ENCODE results near the gene ALK.
A peak's percentile ranks its signal among the peaks of the same experiment; 100 is the strongest.

Gene ALK

DNA sequence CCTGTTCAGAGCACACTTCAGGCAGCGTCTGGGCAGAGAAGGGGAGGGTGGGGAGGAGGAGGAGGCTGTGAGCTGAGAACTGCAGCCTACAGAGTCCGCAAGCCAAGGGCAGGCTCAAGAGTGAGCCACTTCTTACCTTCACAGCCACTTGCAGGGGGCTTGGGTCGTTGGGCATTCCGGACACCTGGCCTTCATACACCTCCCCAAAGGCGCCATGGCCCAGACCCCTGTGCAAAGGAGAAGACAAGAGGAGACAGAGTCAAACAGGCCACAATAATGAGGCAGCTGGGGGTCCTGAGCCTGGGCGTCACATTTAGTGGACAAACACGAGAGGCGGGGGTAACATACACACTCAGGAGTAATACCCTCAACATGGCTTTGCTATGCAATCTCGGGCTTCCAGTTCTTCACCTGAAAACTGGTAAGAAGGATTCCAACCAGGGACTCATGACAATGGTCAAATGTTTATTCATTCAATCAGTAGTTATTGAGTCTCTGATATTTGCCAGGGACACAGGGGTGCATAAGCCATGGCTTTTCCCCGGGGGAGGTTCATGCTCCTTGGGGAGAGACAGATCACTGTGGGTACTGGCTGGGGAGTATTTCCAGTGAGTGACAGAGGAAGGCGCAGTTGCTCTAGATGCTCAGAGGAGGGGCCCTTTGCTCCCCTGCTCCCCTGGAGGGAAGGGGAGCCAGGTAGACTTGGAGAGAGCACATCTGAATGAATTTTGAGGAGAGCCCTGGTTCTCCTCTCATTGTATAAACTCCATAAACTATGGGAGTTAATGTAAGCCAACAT is 698.8 kb downstream of the ALK start:
- DNase-seq (ENCODE audit: low spot score): no peak

GRCh38 chr2:29220506-29221270 is 700.7 kb downstream of the ALK start:
- DNase-seq (ENCODE audit: low spot score): no peak

DNA sequence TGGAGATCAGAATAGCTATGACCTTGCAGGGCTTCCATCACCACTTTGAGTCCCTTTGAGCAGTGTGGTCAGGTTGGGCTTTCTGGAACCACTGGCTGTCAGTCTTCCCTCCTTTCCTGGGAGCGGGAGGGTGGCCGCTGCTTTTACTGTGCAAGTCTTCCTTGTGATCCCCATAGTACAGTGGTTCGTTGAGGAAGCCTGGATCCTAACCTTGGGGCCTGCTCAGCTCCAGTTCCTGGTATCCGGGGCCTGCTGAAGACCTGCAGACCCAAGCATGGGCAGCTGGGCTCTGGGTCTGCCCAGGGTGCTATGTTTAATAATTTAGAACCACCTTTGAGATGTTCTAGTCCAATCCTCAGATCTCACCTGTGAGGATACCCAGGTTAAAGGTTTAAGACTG is 702.0 kb downstream of the ALK start:
- DNase-seq (ENCODE audit: low spot score): no peak

GRCh38 chr2:29218550-29219125 is 702.7 kb downstream of the ALK start:
- DNase-seq (ENCODE audit: low spot score): no peak

DNA sequence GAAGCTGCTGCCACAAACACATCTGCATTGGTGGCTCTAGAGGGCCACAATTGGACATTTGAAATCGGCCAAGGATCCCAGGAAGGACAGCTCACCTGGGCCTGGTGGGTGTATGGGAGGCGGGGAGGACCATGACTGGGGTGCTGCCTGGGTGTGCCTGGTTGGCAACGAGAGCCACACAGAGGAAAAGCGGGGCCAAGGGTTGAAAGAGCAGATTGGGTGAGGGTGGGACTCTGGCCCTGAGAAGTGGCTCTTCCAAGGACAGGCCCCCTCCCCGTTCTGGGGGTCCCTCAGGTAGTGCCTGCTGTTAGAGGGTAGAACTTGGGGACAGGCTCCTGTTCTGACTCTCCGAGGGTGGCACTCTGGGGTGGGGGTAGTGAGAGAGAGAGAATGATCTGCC is 703.3 kb downstream of the ALK start:
- DNase-seq (ENCODE audit: low spot score): no peak

- no peak for DNase-seq (ENCODE audit: low spot score)
Measured at GRCh38 chr2:29216609-29216909, 704.8 kb downstream of the ALK start.

DNA sequence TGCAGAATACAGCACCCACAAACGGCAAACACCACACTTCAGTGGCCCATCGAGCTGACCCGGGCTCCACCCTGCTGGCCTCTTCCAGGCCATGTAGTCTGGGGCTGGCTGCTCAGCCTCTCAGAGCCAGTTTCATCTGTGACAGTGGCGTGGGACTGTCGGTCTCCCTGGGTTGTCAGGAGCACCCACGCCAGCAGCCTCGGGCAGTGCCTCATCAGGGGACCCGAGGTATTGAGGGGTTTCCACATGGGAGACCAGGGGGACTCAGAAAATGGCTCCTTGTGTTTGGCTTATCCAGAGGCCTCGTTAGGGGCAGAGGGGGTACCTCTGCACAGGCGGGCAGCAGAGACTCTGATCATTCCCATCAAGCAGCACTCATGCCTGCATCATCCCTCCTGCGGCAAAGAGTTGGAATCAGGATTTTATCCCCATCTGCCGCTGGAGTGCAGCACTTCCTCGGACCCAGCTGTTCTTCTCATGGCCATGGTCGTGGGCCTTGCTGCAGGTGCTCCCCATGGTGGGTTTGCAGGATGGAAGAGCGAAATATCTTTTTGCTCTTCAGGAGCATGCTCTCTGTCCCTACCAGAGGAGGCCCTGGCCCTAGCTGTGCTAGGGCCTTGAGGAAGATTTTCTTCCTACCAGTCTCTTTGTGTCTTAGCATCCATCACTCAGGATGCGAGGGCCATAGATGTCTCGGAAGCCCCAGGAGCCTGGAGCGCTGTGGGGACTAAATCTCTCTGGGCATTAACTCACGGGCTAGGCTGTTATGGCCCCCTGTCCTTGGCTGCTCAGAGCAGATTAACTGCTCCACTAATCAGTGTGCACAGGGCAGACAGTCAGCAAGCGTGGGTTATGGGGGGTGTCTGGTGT is 705.4 kb downstream of the ALK start:
- DNase-seq (ENCODE audit: low spot score): no peak

GRCh38 chr2:29215073-29215472 is 706.3 kb downstream of the ALK start:
- DNase-seq (ENCODE audit: low spot score): no peak

GRCh38 chr2:29213888-29214291 is 707.5 kb downstream of the ALK start:
- DNase-seq (ENCODE audit: low spot score): peak; percentile 19

DNA sequence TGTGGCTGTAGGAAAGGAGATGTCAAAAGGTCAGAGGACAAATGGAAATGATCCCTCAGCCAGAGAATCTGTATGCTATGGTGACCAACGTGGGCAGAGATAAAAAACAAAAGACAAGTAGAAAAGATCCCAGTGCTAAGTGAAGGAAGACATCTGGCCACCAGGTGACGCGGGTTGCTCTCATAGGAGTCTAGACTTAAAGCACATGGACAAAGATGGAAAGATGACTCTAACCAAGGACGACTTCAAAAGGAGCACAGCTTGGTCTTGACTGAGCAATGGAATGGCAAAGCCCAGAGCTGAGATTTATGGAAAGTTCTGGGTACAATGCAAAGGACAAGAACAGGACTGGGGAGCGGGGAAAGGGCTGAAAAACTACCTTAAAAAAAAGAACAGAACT is 709.4 kb downstream of the ALK start:
- no peak for DNase-seq (ENCODE audit: low spot score)

DNA sequence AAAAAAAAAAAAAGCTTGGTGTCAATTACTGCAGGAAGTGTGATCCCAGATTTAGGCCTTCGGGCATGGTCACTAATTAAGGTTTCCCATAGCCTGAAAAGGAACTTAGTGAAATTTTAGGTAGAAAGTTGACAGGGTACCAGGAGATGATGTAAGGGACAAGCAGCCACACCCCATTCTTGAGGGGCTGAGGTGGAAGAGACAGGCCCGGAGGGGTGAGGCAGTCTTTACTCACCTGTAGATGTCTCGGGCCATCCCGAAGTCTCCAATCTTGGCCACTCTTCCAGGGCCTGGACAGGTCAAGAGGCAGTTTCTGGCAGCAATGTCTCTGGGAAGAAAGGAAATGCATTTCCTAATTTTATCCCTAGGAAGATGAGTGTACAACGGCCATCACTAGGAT is 711.8 kb downstream of the ALK start:
- no peak for DNase-seq (ENCODE audit: low spot score)

- no peak for DNase-seq (ENCODE audit: low spot score)
Measured at GRCh38 chr2:29207352-29208148, 713.8 kb downstream of the ALK start.

- DNase-seq (ENCODE audit: low spot score): no peak
Measured at GRCh38 chr2:29206941-29207340, 714.4 kb downstream of the ALK start.

DNA sequence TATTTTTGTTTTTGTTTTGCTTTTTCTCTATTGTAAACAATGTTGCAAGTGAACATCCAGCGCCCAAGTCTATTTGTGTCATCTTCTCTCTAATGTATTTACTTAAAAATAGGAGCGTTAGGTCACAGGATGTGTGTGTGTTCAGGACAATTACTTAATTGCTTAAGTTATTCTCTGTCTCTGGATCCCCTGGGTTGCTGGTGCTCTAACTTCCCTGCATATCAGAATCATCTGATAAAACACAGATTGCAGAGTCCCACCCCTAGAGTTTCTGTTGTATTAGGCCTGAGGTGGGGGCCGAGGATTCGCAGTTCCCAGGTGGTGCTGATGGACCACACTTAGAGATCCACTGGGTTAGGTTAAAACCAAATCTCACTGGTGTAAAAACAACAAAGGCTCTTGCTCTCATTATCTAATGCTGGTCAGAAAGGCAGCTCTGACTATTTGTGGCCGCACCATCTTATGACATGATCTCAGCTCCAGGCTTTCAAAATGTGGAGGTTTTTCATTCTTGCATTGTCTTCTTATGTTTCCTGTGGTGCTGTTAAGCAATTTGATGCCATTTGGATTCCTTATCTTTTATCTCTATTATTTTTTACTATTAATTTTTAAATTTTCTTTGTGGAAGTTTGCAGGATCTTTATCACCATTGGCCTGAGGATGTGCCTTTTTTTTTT is 718.4 kb downstream of the ALK start:
- no peak for DNase-seq (ENCODE audit: low spot score)

- DNase-seq (ENCODE audit: low spot score): no peak
Measured at GRCh38 chr2:29201979-29202378, 719.4 kb downstream of the ALK start.

DNA sequence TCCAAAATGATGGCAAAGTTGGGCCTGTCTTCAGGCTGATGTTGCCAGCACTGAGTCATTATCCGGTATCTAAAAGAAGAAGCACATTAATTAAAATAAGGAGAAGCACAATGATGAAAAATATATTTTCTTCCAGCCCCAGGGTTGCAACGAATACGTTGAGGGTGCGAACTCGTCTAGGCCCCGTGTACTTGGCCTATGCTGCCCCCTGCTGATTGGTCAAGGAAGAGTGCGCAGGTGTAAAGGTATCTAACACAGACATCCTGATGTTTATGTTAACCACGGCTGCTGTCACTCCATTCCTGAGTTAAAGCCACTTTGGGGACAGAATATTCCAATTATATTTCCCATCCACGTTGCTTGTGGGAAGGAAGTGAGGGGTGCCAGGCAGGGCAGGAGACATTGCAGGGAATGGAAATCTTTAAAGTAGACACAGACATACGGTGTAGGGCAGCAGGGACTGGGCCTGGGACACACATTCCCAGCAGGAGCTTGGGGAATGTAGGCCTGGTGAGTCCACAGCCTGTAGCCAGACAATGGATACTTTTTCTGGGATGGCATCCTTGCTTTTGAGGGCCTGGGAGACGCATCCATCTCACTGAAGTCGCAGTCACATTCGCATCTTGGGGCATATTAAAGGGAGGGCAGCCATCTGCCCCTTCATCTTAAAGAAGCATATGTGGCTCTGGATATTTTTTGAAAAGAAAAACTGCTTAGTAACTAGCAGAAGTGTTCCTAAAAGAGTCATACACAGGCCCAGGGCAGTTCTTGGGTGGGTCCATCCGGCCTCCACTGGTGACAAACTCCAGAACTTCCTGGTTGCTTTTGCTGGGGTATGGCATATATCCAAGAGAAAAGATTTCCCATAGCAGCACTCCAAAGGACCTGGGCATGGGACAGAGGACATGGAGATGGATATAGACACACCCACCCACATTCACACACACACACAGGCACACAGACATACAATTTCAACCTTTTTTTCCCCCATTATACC is 724.3 kb downstream of the ALK start:
- DNase-seq (ENCODE audit: low spot score): peak; percentile 38

DNA sequence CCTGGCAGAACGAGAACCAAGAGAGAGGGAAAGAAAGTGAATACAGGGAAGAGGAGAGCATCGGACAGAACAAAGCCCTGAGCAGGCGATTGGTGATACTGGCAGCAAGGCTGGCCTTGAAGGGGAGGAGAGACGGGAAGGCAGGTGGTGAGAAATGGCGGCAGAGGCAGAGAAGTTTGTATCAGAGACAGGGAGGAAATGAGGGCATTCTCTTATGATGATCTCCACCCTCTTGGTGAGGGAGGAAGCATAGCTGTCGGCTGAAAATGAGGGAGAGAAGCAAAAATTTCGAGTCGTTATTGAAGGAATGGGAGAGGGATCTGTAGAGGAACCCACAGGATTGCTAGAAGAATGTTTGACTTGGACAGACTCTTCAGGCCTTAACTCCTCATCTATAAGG is 725.6 kb downstream of the ALK start:
- DNase-seq (ENCODE audit: low spot score): no peak

- no peak for DNase-seq (ENCODE audit: low spot score)
Measured at GRCh38 chr2:29193681-29194080, 727.7 kb downstream of the ALK start.

DNA sequence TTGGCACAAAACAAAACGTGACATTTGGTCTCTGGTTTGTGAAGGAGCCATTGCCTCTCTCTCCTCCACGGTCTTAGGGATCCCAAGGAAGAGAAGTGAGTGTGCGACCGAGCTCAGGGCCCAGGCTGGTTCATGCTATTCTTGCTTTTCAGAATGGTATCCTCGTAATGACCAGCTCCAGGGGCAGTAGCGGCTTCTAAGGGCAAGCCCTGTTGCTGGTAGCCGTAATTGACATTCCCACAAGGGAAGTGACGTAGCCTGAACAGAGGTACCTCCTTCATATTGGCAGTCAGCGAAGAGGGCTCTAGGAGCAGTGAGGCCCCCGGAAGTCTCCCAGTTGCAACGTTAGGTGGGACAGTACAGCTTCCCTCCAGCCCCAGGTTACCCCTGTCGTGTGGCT is 728.3 kb downstream of the ALK start:
- DNase-seq (ENCODE audit: low spot score): no peak

- DNase-seq (ENCODE audit: low spot score): no peak
Measured at GRCh38 chr2:29192526-29192925, 728.9 kb downstream of the ALK start.

All from hepatic stellate cell (primary cell).